HEK293T (cell line): ENCODE data around the gene PLCL2.

Experiments used
- CTCF ChIA-PET: fragments of 350-600 bp; formaldehyde crosslinking; extraction: SDS; loops from one replicate; lab custom pipeline; 2021; ENCODE audit warnings: antibody characterized with exemption, inconsistent platforms; lab: Yijun Ruan, JAX
- POLR2A ChIA-PET: fragments of 350-600 bp; formaldehyde crosslinking; extraction: SDS; loops from one replicate; lab custom pipeline; 2020; ENCODE audit warnings: antibody characterized with exemption, inconsistent platforms; lab: Yijun Ruan, JAX
- DNase-seq: peaks from one replicate; pipeline ENCODE4 v3.0.0; 2012; ENCODE audit warnings: mixed read lengths; ENCODE audit errors: extremely low spot score
- ARNT ChIP-seq: fragments of 450-650 bp; IDR thresholded peaks from 2 replicates; pipeline ENCODE4 v1.6.1; 2017; ENCODE audit warnings: mild to moderate bottlenecking
- BHLHE40 ChIP-seq: fragments of 450-650 bp; IDR thresholded peaks from 2 replicates; pipeline ENCODE4 v1.6.1; 2016; ENCODE audit warnings: mild to moderate bottlenecking, moderate library complexity, borderline replicate concordance
- CTBP1 ChIP-seq: fragments of 450-650 bp; IDR thresholded peaks from 2 replicates; pipeline ENCODE4 v1.6.1; 2016; ENCODE audit warnings: borderline replicate concordance
- ELF4 ChIP-seq: fragments of 450-650 bp; IDR thresholded peaks from 2 replicates; pipeline ENCODE4 v1.6.1; 2017; ENCODE audit warnings: antibody characterized with exemption
- FOXA1 ChIP-seq: fragments of 450-650 bp; IDR thresholded peaks from 2 replicates; pipeline ENCODE4 v1.6.1; 2016; ENCODE audit warnings: mild to moderate bottlenecking
- FOXK2 ChIP-seq: fragments of 450-650 bp; IDR thresholded peaks from 2 replicates; pipeline ENCODE4 v1.6.1; 2016; ENCODE audit warnings: mild to moderate bottlenecking
- FOXM1 ChIP-seq: fragments of 450-650 bp; IDR thresholded peaks from 2 replicates; pipeline ENCODE4 v1.6.1; 2017; ENCODE audit warnings: mild to moderate bottlenecking, borderline replicate concordance
- HDGF ChIP-seq: fragments of 450-650 bp; IDR thresholded peaks from 2 replicates; pipeline ENCODE4 v1.6.1; 2017; ENCODE audit warnings: antibody characterized with exemption, borderline replicate concordance
- L3MBTL2 ChIP-seq: fragments of 450-650 bp; conservative IDR thresholded peaks from 2 replicates; pipeline ENCODE4 v1.6.1; 2016; ENCODE audit warnings: mild to moderate bottlenecking
- LEF1 ChIP-seq: fragments of 450-650 bp; IDR thresholded peaks from 2 replicates; pipeline ENCODE4 v1.6.1; 2017; ENCODE audit warnings: mild to moderate bottlenecking, borderline replicate concordance
- NFRKB ChIP-seq: fragments of 450-650 bp; IDR thresholded peaks from 2 replicates; pipeline ENCODE4 v1.6.1; 2016; ENCODE audit warnings: mild to moderate bottlenecking, moderate library complexity
- SP1 ChIP-seq: fragments of 450-650 bp; IDR thresholded peaks from 2 replicates; pipeline ENCODE4 v1.6.1; 2017
- SUZ12 ChIP-seq: fragments of 450-650 bp; IDR thresholded peaks from 2 replicates; pipeline ENCODE4 v1.6.1; 2016; ENCODE audit warnings: mild to moderate bottlenecking
- TARDBP ChIP-seq: fragments of 450-650 bp; IDR thresholded peaks from 2 replicates; pipeline ENCODE4 v1.6.1; 2016
- ZNF384 ChIP-seq: fragments of 450-650 bp; IDR thresholded peaks from 2 replicates; pipeline ENCODE4 v1.6.1; 2016
- TF ChIP-seq, protein P1 (sequence below): fragments of 450-650 bp; IDR thresholded peaks from 2 replicates; pipeline ENCODE4 v1.6.1; 2016

Gene PLCL2

DNA sequence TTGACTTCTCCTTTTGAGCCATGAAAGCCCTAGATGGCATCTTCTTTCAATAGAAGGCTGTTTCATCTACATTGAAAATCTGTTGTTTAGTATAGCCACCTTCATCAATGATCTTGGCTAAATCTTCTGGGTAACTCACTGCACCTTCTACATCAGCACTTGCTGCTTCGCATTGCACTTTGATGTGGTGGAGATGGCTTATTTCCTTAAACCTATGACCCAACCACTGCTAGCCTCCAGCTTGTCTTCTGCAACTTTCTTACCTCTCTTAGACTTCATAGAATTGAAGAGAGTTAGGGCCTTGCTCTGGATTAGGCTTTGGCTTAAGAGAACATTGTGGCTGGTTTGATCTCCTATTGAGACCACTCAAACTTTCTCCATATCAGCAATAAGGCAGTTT is 189.8 kb downstream of the PLCL2 start:
- DNase-seq, result no peak
- CTCF ChIA-PET, result no interaction called here
- POLR2A ChIA-PET, result no interaction called here
- no peak for TF ChIP-seq BHLHE40
- no peak for TF ChIP-seq FOXM1
- TF ChIP-seq SUZ12, result no peak
- TF ChIP-seq FOXA1, result no peak
- TF ChIP-seq ARNT, result no peak
- no peak for TF ChIP-seq ELF4
- TF ChIP-seq L3MBTL2, result no peak
- no peak for TF ChIP-seq HDGF
- TF ChIP-seq LEF1, result no peak
- TF ChIP-seq CTBP1, result no peak
- TF ChIP-seq, protein P1, sequence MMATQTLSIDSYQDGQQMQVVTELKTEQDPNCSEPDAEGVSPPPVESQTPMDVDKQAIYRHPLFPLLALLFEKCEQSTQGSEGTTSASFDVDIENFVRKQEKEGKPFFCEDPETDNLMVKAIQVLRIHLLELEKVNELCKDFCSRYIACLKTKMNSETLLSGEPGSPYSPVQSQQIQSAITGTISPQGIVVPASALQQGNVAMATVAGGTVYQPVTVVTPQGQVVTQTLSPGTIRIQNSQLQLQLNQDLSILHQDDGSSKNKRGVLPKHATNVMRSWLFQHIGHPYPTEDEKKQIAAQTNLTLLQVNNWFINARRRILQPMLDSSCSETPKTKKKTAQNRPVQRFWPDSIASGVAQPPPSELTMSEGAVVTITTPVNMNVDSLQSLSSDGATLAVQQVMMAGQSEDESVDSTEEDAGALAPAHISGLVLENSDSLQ, result no peak
- TF ChIP-seq SP1, result no peak
- no peak for TF ChIP-seq NFRKB
- TF ChIP-seq ZNF384, result no peak

DNA sequence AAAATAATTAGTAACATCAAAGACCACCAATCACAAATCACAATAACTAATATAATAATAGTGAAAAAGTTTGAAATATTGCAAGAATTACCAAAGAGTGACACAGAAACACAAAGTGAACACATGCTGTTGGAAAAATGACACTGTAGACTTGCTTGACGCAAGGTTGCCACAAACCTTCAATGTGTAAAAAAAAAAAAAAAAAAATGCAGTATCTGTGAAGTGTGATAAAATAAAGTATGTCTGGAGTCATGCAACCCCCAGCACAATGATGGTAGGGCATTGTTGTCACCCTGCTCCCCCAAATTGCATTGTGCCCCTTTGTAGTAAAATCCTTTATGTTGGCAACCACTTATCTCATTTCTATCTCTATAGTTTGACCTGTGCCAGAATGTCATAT is 190.6 kb downstream of the PLCL2 start:
- POLR2A ChIA-PET, result no interaction called here

DNA sequence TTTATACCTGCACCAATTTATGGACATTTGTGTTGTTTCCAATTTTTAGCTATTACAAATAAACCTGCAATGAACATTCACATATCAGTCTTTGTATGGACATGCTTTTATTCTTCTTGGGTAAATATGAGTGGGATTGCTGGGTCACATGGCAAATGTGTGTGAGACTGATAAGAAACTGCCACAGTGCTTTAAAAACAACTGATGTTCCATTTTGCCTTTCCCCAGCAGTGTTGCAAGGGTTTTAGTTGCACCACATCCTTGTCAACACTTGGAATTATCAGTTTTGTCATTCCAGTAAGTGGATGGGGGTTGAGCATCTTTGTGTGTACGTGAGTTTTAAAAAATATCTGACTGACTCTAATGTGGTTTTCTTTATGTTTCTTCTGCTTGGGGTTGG is 191.2 kb downstream of the PLCL2 start:
- ChIA-PET POLR2A (no interaction called here), CTCF (no interaction called here)
- DNase-seq, result no peak
- no peak for TF ChIP-seq HDGF
- TF ChIP-seq ZNF384, result no peak
- no peak for TF ChIP-seq SUZ12
- TF ChIP-seq LEF1, result no peak
- no peak for TF ChIP-seq L3MBTL2
- TF ChIP-seq, protein P1, result no peak
- no peak for TF ChIP-seq FOXA1
- no peak for TF ChIP-seq NFRKB
- TF ChIP-seq TARDBP, result no peak
- TF ChIP-seq SP1, result no peak
- no peak for TF ChIP-seq FOXM1
- no peak for TF ChIP-seq ARNT
- no peak for TF ChIP-seq BHLHE40
- no peak for TF ChIP-seq CTBP1
- TF ChIP-seq FOXK2, result no peak
- no peak for TF ChIP-seq ELF4

More for the DNA sequence above, 190.6 kb downstream of the PLCL2 start:
- no peak for TF ChIP-seq ARNT
- TF ChIP-seq SP1, result no peak
- TF ChIP-seq L3MBTL2, result no peak
- no peak for TF ChIP-seq LEF1
- TF ChIP-seq SUZ12, result no peak
- TF ChIP-seq ELF4, result no peak
- no peak for TF ChIP-seq FOXK2
- no peak for TF ChIP-seq ZNF384
- no peak for TF ChIP-seq TARDBP
- TF ChIP-seq FOXA1, result no peak
- no peak for TF ChIP-seq HDGF
- TF ChIP-seq BHLHE40, result no peak
- TF ChIP-seq FOXM1, result no peak
- DNase-seq, result no peak
- CTCF ChIA-PET, result no interaction called here

DNA sequence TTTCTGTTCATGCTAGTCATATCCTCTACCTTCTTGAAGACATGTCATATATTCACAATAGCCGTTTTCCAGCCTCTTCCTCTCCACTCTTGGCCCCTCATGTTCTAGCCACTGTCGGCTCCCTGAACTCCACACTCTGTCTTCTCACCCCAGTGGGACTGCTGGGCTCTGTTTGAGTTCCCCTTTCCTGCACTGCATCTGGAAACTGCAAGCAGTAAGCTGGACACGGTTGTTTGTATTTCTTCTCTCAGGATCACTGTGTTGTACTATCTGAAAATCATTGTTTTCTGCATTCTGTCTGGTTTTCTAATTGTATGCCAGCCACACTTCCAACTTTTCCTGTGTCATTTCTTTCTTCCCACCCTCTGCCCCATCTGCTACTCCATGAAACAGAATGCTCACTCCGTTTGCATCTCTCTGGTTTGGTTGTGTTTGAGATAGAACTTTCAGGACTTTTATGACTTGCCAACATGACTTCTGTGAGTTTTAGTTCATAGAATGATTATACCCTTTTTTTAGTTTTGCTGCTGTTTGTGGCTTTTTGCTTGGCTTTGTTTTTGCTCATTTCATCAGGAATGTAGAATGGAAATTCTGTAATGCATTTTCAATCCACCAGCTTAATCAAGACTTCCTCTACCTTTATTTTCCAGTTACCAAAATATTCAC is 192.3 kb downstream of the PLCL2 start:
- TF ChIP-seq, protein P1, result no peak
- no peak for TF ChIP-seq FOXA1
- TF ChIP-seq ELF4, result no peak
- no peak for TF ChIP-seq HDGF
- TF ChIP-seq ARNT, result no peak
- no peak for TF ChIP-seq NFRKB
- TF ChIP-seq TARDBP, result no peak
- no peak for TF ChIP-seq SUZ12
- TF ChIP-seq BHLHE40, result no peak
- TF ChIP-seq SP1, result no peak
- TF ChIP-seq FOXK2, result no peak
- CTCF ChIA-PET, result no interaction called here
- no peak for DNase-seq
- POLR2A ChIA-PET, result no interaction called here

DNA sequence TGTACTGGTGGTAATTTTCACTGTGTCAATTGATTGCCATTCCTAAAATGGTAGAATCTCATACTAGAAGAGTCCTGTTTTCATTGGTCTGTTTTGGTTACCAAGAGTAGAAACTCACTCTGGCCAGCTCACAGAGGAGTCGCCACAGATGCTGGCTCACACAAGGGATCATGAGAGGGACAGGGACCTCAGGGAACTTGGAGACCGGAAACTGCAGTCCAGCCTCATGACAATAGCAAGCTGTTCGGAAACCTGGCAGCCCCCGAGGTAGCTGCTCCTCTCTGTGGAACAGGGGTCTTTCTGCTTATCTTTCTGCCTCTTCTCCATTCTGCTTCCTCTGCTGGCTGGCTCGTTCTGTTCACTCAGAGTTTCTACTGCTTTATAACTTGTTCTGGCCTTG is 192.9 kb downstream of the PLCL2 start:
- no peak for DNase-seq
- TF ChIP-seq SUZ12 (no peak), TARDBP (no peak), FOXM1 (no peak), SP1 (no peak), BHLHE40 (no peak), L3MBTL2 (no peak), CTBP1 (no peak), FOXK2 (no peak), ZNF384 (no peak)
- TF ChIP-seq, protein P1, result no peak
- ChIA-PET CTCF (no interaction called here), POLR2A (no interaction called here)
